NT2/D1 (cell line): ENCODE results near the gene ZNF66.

Source experiments
- SUZ12 ChIP-seq: IDR thresholded peaks from 2 replicates; pipeline ENCODE4 v1.6.1; 2011; ENCODE audit not compliant: insufficient read length, insufficient read depth; ENCODE audit errors: extremely low read depth
- YY1 ChIP-seq: IDR thresholded peaks from 2 replicates; pipeline ENCODE4 v1.6.1; 2011; ENCODE audit not compliant: insufficient read length, insufficient read depth
- ZNF274 ChIP-seq: IDR thresholded peaks from 2 replicates; pipeline ENCODE4 v1.6.1; 2011; ENCODE audit warnings: mild to moderate bottlenecking, low read depth, low read length

GRCh38 chr19:20791806-20792205 is 15.7 kb downstream of the ZNF66 start:
- TF ChIP-seq ZNF274 (no peak), YY1 (no peak), SUZ12 (no peak)
